ENCODE data around the gene HPCAL1. TPM values are rescaled to one million over a fixed set of nuclear protein-coding genes. Genes with fewer than 3 reads are reported as not detected.

HPCAL1 gene
- total RNA-seq, 1 experiment from 2014 or later = 159 TPM

GRCh38 chr2:10457846-10458598, 155.3 kb downstream of the HPCAL1 start:
- Histone ChIP-seq H3K9me3 (no peaks in the 10 kb centered on the region), H3K4me3 (no peak overlapping the region), H3K36me3 (no peaks in the 10 kb centered on the region), H3K27me3 (no peaks in the 10 kb centered on the region)
- DNase-seq = peak; percentile 42

- Histone ChIP-seq H3K27me3 (no peaks in the 10 kb centered on the region), H3K36me3 (no peaks in the 10 kb centered on the region)
These were observed 157.7 kb downstream of the HPCAL1 start for GRCh38 chr2:10460366-10460796.

DNA sequence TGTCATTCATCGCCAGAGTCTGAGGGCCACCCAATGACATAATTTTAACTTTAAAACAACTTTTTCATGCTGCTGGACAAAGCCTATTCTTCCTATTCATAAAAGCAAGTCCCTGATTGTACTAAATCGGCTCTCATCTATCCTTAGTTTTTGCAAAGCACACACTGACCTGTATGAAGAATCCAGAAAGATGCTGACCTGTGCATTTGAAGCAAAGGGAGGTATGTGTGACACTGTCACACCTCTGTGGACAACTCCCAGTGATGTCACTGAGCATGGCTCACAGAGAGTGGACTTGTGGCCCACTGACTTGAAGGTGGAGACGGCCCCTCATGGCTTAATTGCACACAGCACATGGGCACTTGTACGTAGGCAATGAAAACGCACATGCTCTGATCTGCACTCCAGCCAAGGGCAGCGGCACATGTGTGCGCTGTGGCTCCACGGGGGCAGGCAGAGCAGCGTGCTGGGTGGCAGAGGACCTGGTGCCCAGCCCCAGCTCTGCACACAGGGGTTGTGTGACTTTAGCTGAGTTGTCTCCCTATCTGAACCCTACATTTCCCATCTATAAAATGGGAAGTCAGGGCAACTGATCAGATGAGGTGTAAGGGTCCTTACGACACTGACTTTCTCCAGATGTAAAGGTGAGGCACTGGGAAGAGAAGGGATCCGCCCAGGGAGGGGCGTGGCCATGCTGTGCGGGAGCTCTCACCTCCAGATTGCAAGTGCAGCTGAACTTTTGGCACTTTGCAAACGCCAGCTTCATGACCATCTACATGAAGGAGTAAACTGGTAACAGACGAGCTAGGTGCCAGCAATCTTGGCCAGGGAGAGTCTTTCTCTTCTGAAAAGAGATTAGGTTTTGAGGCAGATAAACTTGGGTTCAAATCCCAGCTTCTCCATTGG, 159.7 kb downstream of the HPCAL1 start:
- DNase-seq = no peak
- Histone ChIP-seq H3K9me3 (no peaks in the 10 kb centered on the region), H3K4me3 (no peak overlapping the region), H3K27me3 (no peaks in the 10 kb centered on the region), H3K36me3 (no peaks in the 10 kb centered on the region)

More at GRCh38 chr2:10460366-10460796, 157.7 kb downstream of the HPCAL1 start:
- Histone ChIP-seq H3K4me3 (no peak overlapping the region), H3K9me3 (no peaks in the 10 kb centered on the region)
- DNase-seq = no peak

- Histone ChIP-seq H3K4me3 (no peak overlapping the region), H3K27me3 (no peaks in the 10 kb centered on the region), H3K9me3 (no peaks in the 10 kb centered on the region), H3K36me3 (no peaks in the 10 kb centered on the region)
- DNase-seq = no peak
These were observed 163.2 kb downstream of the HPCAL1 start for GRCh38 chr2:10465910-10466309.

DNA sequence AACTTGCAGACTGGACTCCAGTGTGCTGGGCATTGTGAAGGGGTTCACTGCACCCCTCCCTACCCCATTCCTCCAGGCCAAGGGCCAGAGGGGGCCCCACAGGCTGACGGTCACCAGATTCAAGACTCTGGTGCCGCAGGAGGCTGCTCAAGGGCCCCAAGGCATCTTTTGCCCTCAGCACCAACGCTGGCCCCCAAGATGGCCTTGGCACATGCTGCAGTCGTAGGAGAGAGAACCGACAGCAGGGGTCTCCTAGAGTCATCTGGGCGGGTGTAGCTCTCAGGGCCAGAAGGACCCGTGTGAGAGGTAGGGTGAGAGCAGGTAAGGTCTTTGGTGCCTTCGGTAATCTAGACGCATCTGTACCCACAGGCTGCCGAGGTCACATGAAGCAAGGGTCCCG, 164.1 kb downstream of the HPCAL1 start:
- DNase-seq = no peak
- Histone ChIP-seq H3K36me3 (no peaks in the 10 kb centered on the region), H3K9me3 (no peaks in the 10 kb centered on the region), H3K4me3 (no peak overlapping the region), H3K27me3 (no peaks in the 10 kb centered on the region)

DNA sequence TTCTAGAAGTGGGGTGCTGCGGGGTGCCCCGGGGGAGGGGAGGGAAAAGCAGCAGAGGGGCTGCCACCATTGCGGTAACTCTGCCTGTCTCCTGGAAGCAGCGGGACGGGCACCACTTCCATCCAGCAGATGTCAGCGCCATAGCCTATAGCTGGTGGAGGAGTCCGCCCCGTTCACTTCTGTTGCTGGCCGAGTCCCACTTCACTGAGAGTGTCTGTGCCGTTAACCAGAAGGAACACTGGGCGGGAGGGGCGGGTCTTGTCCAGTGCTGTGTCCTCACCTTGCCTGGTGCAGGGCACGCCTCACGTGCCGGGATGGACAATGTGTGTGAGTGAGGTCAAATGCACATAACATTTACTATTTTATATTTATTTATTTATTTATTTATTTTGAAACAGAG, 164.7 kb downstream of the HPCAL1 start:
- no peaks in the 10 kb centered on the region for H3K36me3 ChIP-seq
- H3K27me3 ChIP-seq = no peaks in the 10 kb centered on the region
- H3K4me3 ChIP-seq = no peak overlapping the region
- no peak for DNase-seq
- no peaks in the 10 kb centered on the region for H3K9me3 ChIP-seq

DNA sequence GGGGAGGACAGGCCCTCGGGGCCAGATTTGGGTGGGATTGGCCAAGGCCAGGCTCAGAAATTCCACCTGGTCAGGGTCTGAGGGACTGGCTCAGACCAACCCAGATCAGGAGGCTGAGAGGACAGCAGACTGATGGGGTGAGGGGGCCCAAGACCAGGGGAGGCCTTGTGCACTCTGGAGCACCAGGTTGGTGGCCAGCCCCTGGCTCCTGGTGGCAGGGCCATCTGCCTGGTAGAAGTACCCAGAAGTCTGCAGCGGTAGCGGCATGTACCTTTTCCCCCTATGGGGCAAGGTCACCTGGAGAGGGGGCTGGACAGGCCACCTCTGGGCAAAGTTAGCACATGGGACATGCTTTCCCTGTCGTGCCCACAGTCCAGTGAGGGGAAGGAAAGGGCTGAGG, 166.6 kb downstream of the HPCAL1 start:
- H3K36me3 ChIP-seq = no peaks in the 10 kb centered on the region
- no peak for DNase-seq
- H3K4me3 ChIP-seq = no peak overlapping the region
- H3K9me3 ChIP-seq = no peaks in the 10 kb centered on the region
- no peaks in the 10 kb centered on the region for H3K27me3 ChIP-seq

- Histone ChIP-seq H3K9me3 (no peaks in the 10 kb centered on the region), H3K27me3 (no peaks in the 10 kb centered on the region), H3K36me3 (no peaks in the 10 kb centered on the region), H3K4me3 (no peak overlapping the region)
- DNase-seq = no peak
These were observed 167.4 kb downstream of the HPCAL1 start for GRCh38 chr2:10469955-10470608.

GRCh38 chr2:10471046-10471571, 168.4 kb downstream of the HPCAL1 start:
- Histone ChIP-seq H3K27me3 (no peaks in the 10 kb centered on the region), H3K9me3 (no peaks in the 10 kb centered on the region), H3K36me3 (no peaks in the 10 kb centered on the region), H3K4me3 (no peak overlapping the region)
- no peak for DNase-seq

GRCh38 chr2:10471955-10472354, 169.3 kb downstream of the HPCAL1 start:
- DNase-seq = no peak
- Histone ChIP-seq H3K4me3 (no peak overlapping the region), H3K36me3 (no peaks in the 10 kb centered on the region), H3K9me3 (no peaks in the 10 kb centered on the region), H3K27me3 (no peaks in the 10 kb centered on the region)

- DNase-seq = no peak
- Histone ChIP-seq H3K4me3 (no peak overlapping the region), H3K27me3 (no peaks in the 10 kb centered on the region), H3K36me3 (no peaks in the 10 kb centered on the region), H3K9me3 (no peaks in the 10 kb centered on the region)
These were observed 170.5 kb downstream of the HPCAL1 start for GRCh38 chr2:10473121-10473756.

DNA sequence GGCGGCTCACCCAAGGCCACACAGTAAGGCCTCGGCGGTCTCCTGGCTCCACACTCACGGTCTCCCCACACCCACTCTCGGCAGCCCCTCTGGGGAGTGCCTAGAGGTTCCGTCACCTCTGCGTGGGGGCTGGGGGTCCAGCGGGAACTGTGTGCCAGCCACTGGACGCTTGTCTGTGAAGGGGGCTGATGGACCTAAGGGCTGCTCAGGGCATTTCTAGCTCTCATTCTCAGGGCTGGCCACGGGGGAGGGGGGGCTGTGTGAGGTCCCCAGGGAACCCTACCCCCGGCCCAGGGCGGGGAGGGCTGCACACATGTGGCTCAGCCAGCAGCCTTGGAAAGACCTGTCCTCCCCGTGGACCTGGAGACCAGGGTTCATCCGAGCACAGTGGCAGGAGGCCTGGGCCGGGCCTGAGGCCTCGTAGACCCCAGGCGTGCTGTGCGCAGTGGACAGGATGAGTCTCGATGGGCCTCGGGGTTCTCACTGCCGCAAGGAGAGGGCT, 172.6 kb downstream of the HPCAL1 start:
- no peaks in the 10 kb centered on the region for H3K9me3 ChIP-seq
- no peak for DNase-seq
- no peaks in the 10 kb centered on the region for H3K36me3 ChIP-seq
- no peaks in the 10 kb centered on the region for H3K27me3 ChIP-seq
- H3K4me3 ChIP-seq = no peak overlapping the region

- Histone ChIP-seq H3K9me3 (no peaks in the 10 kb centered on the region), H3K4me3 (no peak overlapping the region), H3K36me3 (no peaks in the 10 kb centered on the region), H3K27me3 (no peaks in the 10 kb centered on the region)
- no peak for DNase-seq
These were observed 173.3 kb downstream of the HPCAL1 start for GRCh38 chr2:10475811-10476660.

DNA sequence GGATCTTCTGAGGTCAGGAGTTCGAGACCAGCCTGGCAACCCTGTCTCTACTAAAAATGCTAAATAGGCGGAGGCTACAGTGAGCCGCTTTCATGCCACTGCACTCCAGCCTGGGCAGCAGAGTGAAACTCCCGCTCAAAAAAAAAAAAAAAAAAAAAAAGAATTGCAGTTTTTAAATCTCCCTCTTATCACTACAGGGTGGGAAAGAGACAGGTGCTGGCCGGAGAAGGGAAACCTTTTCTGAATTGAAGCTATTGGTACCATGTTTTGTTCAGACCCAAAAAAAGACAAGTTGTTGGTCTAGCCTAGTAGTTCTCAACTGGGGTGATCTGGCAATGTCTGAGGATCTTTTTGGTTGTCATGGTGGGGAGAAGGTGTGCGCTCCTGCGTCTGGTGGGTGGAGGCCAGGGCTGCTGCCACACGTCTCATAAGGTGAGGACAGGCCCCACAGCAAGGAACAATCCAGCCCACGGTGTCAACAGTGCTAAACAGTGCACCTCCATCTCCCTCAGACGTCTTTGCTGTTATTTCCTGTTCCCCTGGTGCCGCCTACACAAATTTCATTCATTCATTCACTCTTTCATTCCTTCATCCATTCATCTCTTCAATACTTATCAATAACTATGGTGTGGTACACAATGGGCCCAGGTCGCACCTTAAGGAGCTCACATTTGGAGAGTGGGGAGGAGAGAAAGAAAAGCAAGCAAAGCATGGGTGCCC, 174.2 kb downstream of the HPCAL1 start:
- Histone ChIP-seq H3K27me3 (no peaks in the 10 kb centered on the region), H3K36me3 (no peaks in the 10 kb centered on the region), H3K4me3 (no peak overlapping the region), H3K9me3 (no peaks in the 10 kb centered on the region)
- no peak for DNase-seq

Measured in MG63 (cell line).